H9 (cell line): Measurements from ENCODE around the gene HOXD11. TPM values are rescaled to one million over a fixed set of nuclear protein-coding genes. Genes with fewer than 3 reads are reported as not detected.

ENCODE experiments used
- DNase-seq: peaks from one replicate; pipeline ENCODE4 v3.0.0-alpha.2; 2017
- H2AFZ ChIP-seq: one replicate; pipeline ENCODE4 v1.6.1; 2013; ENCODE audit warnings: mild to moderate bottlenecking, low read length, control low read depth, moderate library complexity
- H2AK5ac ChIP-seq: 2 replicates; pipeline ENCODE4 v1.6.1; 2013; ENCODE audit warnings: low read length, control low read depth, mixed read lengths; ENCODE audit not compliant: insufficient read length
- H2BK120ac ChIP-seq: one replicate; pipeline ENCODE4 v1.6.1; 2013; ENCODE audit warnings: low read depth, mild to moderate bottlenecking, low read length, control low read depth, inconsistent platforms; ENCODE audit not compliant: poor library complexity, severe bottlenecking
- H2BK12ac ChIP-seq: 2 replicates; pipeline ENCODE4 v1.6.1; 2013; ENCODE audit warnings: low read length, control low read depth, mixed read lengths, low read depth; ENCODE audit not compliant: insufficient read length
- H2BK15ac ChIP-seq: 2 replicates; pipeline ENCODE4 v1.6.1; 2013; ENCODE audit warnings: low read depth, low read length, control low read depth
- H2BK20ac ChIP-seq: one replicate; pipeline ENCODE4 v1.6.1; 2013; ENCODE audit warnings: low read depth, mild to moderate bottlenecking, low read length, control low read depth, inconsistent platforms; ENCODE audit not compliant: poor library complexity, severe bottlenecking
- H2BK5ac ChIP-seq: 2 replicates; pipeline ENCODE4 v1.6.1; 2013; ENCODE audit warnings: low read length, control low read depth, mixed read lengths; ENCODE audit not compliant: insufficient read length
- H3K14ac ChIP-seq: 2 replicates; pipeline ENCODE4 v1.6.1; 2013; ENCODE audit warnings: low read length, control low read depth; ENCODE audit not compliant: insufficient read depth
- H3K18ac ChIP-seq: 2 replicates; pipeline ENCODE4 v1.6.1; 2013; ENCODE audit warnings: low read depth, mild to moderate bottlenecking, mixed read lengths, low read length, control low read depth; ENCODE audit not compliant: insufficient read length
- H3K23ac ChIP-seq: 2 replicates; pipeline ENCODE4 v1.6.1; 2013; ENCODE audit warnings: low read length, control low read depth, mixed read lengths, low read depth; ENCODE audit not compliant: insufficient read length
- H3K23me2 ChIP-seq: 2 replicates; pipeline ENCODE4 v1.6.1; 2013; ENCODE audit warnings: low read depth, mild to moderate bottlenecking, mixed read lengths, low read length, control low read depth; ENCODE audit not compliant: insufficient read length, poor library complexity, severe bottlenecking
- H3K27ac ChIP-seq: 2 replicates; pipeline ENCODE4 v1.5.1; 2013; ENCODE audit warnings: low read length, control low read depth, mixed read lengths, low read depth; ENCODE audit not compliant: insufficient read length
- H3K27me3 ChIP-seq: 2 replicates; pipeline ENCODE4 v1.6.1; 2013; ENCODE audit warnings: low read length, control low read depth, inconsistent platforms; ENCODE audit not compliant: insufficient read depth
- H3K4ac ChIP-seq: 2 replicates; pipeline ENCODE4 v1.6.1; 2013; ENCODE audit warnings: low read depth, mild to moderate bottlenecking, control low read depth, inconsistent platforms, low read length, moderate library complexity
- H3K4me1 ChIP-seq: 2 replicates; pipeline ENCODE4 v1.6.1; 2013; ENCODE audit warnings: low read length, control low read depth, inconsistent platforms; ENCODE audit not compliant: insufficient read depth
- H3K4me2 ChIP-seq: 2 replicates; pipeline ENCODE4 v1.6.1; 2013; ENCODE audit warnings: low read length, control low read depth, mixed read lengths; ENCODE audit not compliant: insufficient read length, insufficient read depth
- H3K56ac ChIP-seq: 2 replicates; pipeline ENCODE4 v1.6.1; 2013; ENCODE audit warnings: low read depth, mild to moderate bottlenecking, mixed read lengths, low read length, control low read depth; ENCODE audit not compliant: insufficient read length
- H3K79me1 ChIP-seq: 2 replicates; pipeline ENCODE4 v1.6.1; 2013; ENCODE audit warnings: low read depth, mild to moderate bottlenecking, moderate library complexity, low read length, control low read depth, inconsistent platforms; ENCODE audit not compliant: insufficient read depth, poor library complexity, severe bottlenecking
- H3K79me2 ChIP-seq: 2 replicates; pipeline ENCODE4 v1.6.1; 2013; ENCODE audit warnings: low read length, control low read depth, inconsistent platforms; ENCODE audit not compliant: insufficient read depth
- H3K9ac ChIP-seq: 2 replicates; pipeline ENCODE4 v1.6.1; 2013; ENCODE audit warnings: low read length, control low read depth, mixed read lengths; ENCODE audit not compliant: insufficient read length; ENCODE audit errors: extremely low read depth
- H3K9me3 ChIP-seq: one replicate; pipeline ENCODE4 v1.6.1; 2013; ENCODE audit warnings: low read depth, low read length, inconsistent platforms; ENCODE audit not compliant: control insufficient read depth
- H3T11ph ChIP-seq: one replicate; pipeline ENCODE4 v1.6.1; 2013; ENCODE audit warnings: mild to moderate bottlenecking, low read length, control low read depth, inconsistent platforms
- H4K20me1 ChIP-seq: one replicate; pipeline ENCODE4 v1.6.1; 2013; ENCODE audit not compliant: control insufficient read depth, insufficient read length, insufficient read depth
- H4K5ac ChIP-seq: 2 replicates; pipeline ENCODE4 v1.6.1; 2013; ENCODE audit warnings: low read depth, mild to moderate bottlenecking, mixed read lengths, low read length, control low read depth; ENCODE audit not compliant: insufficient read length
- H4K8ac ChIP-seq: replicated peaks from 2 replicates; pipeline ENCODE4 v1.6.1; 2013; ENCODE audit warnings: low read length, control low read depth, mixed read lengths, low read depth; ENCODE audit not compliant: insufficient read length
- H4K91ac ChIP-seq: 2 replicates; pipeline ENCODE4 v1.6.1; 2013; ENCODE audit warnings: low read depth, mild to moderate bottlenecking, moderate library complexity, mixed read lengths, low read length, control low read depth; ENCODE audit not compliant: insufficient read length
- H3K27ac Mint-ChIP-seq, 3 experiments: 2 replicates in 2 of 3; 3 replicates in 1 of 3; pipeline ENCODE4 v1.8.0; 2020 to 2021; ENCODE audit warnings: mixed read lengths in 3 of 3, mild to moderate bottlenecking in 1 of 3, moderate library complexity in 1 of 3
- H3K27me3 Mint-ChIP-seq: 2 replicates; pipeline ENCODE4 v1.8.0; 2021; ENCODE audit warnings: low read depth, mild to moderate bottlenecking, moderate library complexity, mixed read lengths
- H3K36me3 Mint-ChIP-seq, 3 experiments: 2 replicates in 2 of 3; 3 replicates in 1 of 3; pipeline ENCODE4 v1.8.0; 2020 to 2021; ENCODE audit warnings: low read depth in 3 of 3, mixed read lengths in 3 of 3; ENCODE audit not compliant: insufficient read depth in 1 of 3
- H3K4me1 Mint-ChIP-seq, 2 experiments: 2 replicates each; pipeline ENCODE4 v1.8.0; 2020; ENCODE audit warnings: mixed read lengths in 2 of 2
- H3K4me3 Mint-ChIP-seq, 2 experiments: 2 replicates in 1 of 2; 3 replicates in 1 of 2; pipeline ENCODE4 v1.8.0; 2020 to 2021; ENCODE audit warnings: mild to moderate bottlenecking in 2 of 2, mixed read lengths in 2 of 2, moderate library complexity in 1 of 2
- H3K9me3 Mint-ChIP-seq, 2 experiments: 2 replicates in 1 of 2; 3 replicates in 1 of 2; pipeline ENCODE4 v1.8.0; 2020; ENCODE audit warnings: mild to moderate bottlenecking in 2 of 2, mixed read lengths in 2 of 2, moderate library complexity in 1 of 2
- WGBS: extraction: QIAGEN DNeasy Blood & Tissue Kit; methylation state at CpG from one replicate; pipeline ENCODE4 v1.1.7; 2013; ENCODE audit warnings: missing lambda C conversion rate, low lambda C conversion rate, mixed read lengths; ENCODE audit not compliant: insufficient read length; ENCODE audit errors: extremely low coverage; 5-methylcytosine and 5-hydroxymethylcytosine counted together
- total RNA-seq: library from RNA; stranded (reverse); gene quantifications from 2 replicates; pipeline ENCODE4 v1.2.1, GENCODE V29; 2021
- TF ChIP-seq, protein P1 (sequence below): fragments of 200-600 bp; sonication (generic); conservative IDR thresholded peaks from 3 replicates; pipeline ENCODE4 v1.8.0; 2021; ENCODE audit warnings: antibody characterized with exemption, mild to moderate bottlenecking

HOXD11 gene
- total RNA-seq, 1 experiment from 2014 or later = not detected

DNA sequence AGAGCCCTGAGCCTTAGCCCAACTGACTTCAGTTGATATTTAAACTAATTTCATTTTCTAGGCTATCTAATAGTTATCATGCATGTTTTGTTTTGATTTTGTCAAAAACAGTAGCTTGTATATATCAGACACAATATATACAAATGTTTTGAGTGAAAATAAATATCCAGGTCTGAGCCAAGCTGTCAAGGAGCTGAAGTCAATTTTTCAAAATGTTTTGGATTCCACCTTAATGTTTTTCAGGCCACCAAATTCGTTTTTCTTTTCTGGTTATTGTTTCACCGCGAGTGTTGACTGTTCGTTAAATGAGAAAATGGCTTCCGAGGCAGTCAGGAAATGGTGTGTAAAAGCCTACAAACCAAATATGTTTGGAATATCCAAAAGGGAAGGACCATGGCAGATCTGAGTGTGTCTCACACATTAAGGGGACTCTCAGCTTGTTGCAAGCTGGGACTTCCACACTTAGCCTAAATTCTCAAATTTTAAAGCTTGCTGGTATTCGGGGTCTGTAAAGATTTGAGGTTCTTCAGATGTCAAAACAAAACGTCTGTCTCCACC, 4.7 kb upstream of the HOXD11 start:
- H2BK15ac ChIP-seq = no peak overlapping the region
- H4K8ac ChIP-seq = no peak overlapping the region
- no peak overlapping the region; a peak in 1 of 5 replicates for H3K4me3 Mint-ChIP-seq
- no peak overlapping the region for H2BK120ac ChIP-seq
- H3K9me3 Mint-ChIP-seq = peaks cover 5 to 19% of the 10 kb centered on the region in 2 experiments
- no peak overlapping the region for H2BK20ac ChIP-seq
- no peaks in the 10 kb centered on the region for H3K79me1 ChIP-seq
- no peak overlapping the region for H2BK5ac ChIP-seq
- no peak overlapping the region for H3K14ac ChIP-seq
- H3K4ac ChIP-seq = no peak overlapping the region
- no peak for DNase-seq
- peaks cover 28 to 47% of the 10 kb centered on the region in 2 experiments for H3K4me1 Mint-ChIP-seq
- no peaks in the 10 kb centered on the region for H3K79me2 ChIP-seq
- no peak overlapping the region for H2AK5ac ChIP-seq
- no peak overlapping the region for H3K4me2 ChIP-seq
- H4K5ac ChIP-seq = no peak overlapping the region
- no peaks in the 10 kb centered on the region for H4K20me1 ChIP-seq
- H2BK12ac ChIP-seq = no peak overlapping the region
- peaks cover 5% of the 10 kb centered on the region for H3K23me2 ChIP-seq
- H3K27ac Mint-ChIP-seq = no peak overlapping the region
- no peak overlapping the region for H3K9ac ChIP-seq
- H3K23ac ChIP-seq = no peak overlapping the region
- H3T11ph ChIP-seq = no peak overlapping the region
- H3K18ac ChIP-seq = no peak overlapping the region
- H3K27ac ChIP-seq = no peak overlapping the region
- H3K56ac ChIP-seq = no peak overlapping the region
- TF ChIP-seq, protein P1, sequence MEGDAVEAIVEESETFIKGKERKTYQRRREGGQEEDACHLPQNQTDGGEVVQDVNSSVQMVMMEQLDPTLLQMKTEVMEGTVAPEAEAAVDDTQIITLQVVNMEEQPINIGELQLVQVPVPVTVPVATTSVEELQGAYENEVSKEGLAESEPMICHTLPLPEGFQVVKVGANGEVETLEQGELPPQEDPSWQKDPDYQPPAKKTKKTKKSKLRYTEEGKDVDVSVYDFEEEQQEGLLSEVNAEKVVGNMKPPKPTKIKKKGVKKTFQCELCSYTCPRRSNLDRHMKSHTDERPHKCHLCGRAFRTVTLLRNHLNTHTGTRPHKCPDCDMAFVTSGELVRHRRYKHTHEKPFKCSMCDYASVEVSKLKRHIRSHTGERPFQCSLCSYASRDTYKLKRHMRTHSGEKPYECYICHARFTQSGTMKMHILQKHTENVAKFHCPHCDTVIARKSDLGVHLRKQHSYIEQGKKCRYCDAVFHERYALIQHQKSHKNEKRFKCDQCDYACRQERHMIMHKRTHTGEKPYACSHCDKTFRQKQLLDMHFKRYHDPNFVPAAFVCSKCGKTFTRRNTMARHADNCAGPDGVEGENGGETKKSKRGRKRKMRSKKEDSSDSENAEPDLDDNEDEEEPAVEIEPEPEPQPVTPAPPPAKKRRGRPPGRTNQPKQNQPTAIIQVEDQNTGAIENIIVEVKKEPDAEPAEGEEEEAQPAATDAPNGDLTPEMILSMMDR = no peak
- H3K4me1 ChIP-seq = peaks cover 3% of the 10 kb centered on the region; the same call in 1 of the 2 replicates
- H3K36me3 Mint-ChIP-seq = no peaks in the 10 kb centered on the region; a peak in 2 of 7 replicates
- H4K91ac ChIP-seq = no peak overlapping the region
- H2AFZ ChIP-seq = no peak overlapping the region
- WGBS = no CpG with 5 or more reads among the region's 7 CpGs
- H3K27me3 ChIP-seq = peaks cover 94% of the 10 kb centered on the region
- peaks cover 100% of the 10 kb centered on the region for H3K27me3 Mint-ChIP-seq
- H3K9me3 ChIP-seq = no peaks in the 10 kb centered on the region
